Lower leg skin (tissue), 4 donors: ENCODE measurements around the gene CLEC18A. TPM values are rescaled to one million over a fixed set of nuclear protein-coding genes. Genes with fewer than 3 reads are reported as not detected.
A peak's percentile ranks its signal among the peaks of the same experiment; 100 is the strongest.

Experiments
- DNase-seq, 2 donors: peaks; one replicate each; pipeline ENCODE4 v3.0.0-alpha.2; 2019; ENCODE audit warnings: low spot score in 2 of 2
- H3K4me3 ChIP-seq: fragments of 200-600 bp; sonication (generic); 2 replicates; pipeline ENCODE4 v1.5.1; 2017; ENCODE audit warnings: mild to moderate bottlenecking, low read depth; ENCODE audit not compliant: poor library complexity, severe bottlenecking
- POLR2A ChIP-seq, 2 donors: fragments of 450-650 bp; IDR thresholded peaks; one replicate each; pipeline ENCODE4 v1.6.1; 2016 to 2017; ENCODE audit warnings: antibody characterized with exemption in 2 of 2, mild to moderate bottlenecking in 1 of 2, moderate library complexity in 1 of 2
- WGBS, 2 donors: methylation state at CpG; one replicate each; pipeline ENCODE4 v1.1.5; 2018; 5-methylcytosine and 5-hydroxymethylcytosine counted together
- intact Hi-C: fragments of 100-400 bp; cut with DNase I; formaldehyde crosslinking; loops from one replicate; pipeline ENCODE4 v1.15.0; 2023; ENCODE audit warnings: low total_unique reads
- total RNA-seq, 4 donors: library from RNA; depleted of rRNA; stranded (reverse); fragments of >200 nt; gene quantifications; one replicate each; pipeline ENCODE4 v1.1.0, GENCODE V29; 2016
- TF ChIP-seq, protein P1 (sequence below), 3 donors: fragments of 450-650 bp; IDR thresholded peaks; one replicate each; pipeline ENCODE4 v1.5.1; 2016; ENCODE audit warnings: antibody characterized with exemption in 3 of 3, mild to moderate bottlenecking in 3 of 3, moderate library complexity in 2 of 3

CLEC18A gene
- total RNA-seq, 4 donors from 2014 or later: 0.12 to 1.2 (median 0.39) TPM

DNA sequence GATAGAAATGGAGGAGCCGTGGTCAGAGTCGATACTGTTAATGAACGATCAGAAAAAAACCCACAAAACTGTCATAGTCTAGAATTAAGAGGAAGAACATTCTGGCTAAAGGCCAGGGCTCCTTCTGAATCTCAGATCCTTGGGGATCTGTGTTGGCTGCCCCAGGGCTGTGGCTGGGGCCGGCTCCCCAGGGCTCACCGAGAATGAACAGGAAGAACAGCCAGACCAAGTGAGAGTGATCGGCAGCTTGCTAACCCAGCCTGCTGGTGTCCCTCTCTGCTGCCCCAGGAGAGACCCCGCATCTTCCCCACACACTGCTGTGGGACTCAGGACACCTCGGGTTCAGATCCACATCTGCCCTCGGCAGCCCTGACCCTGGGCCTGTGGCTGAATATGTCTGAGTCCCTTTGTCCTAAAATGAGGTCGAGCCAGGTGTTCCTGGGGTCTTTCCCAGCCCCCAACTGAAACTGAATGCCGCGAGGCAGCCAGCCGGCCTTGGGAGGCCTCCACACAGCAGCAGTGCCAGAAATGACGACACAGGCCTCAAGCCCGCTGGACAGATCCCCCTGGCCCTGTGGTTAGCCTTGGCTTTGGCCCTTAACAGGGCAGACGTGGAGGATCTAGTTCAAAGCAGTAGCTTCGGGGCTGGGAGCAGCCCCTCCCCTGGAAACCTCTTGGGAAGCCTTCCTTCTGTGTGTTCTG lies 23.9 kb upstream of the CLEC18A start:
- intact Hi-C loops: no loop called here
- WGBS, 2 donors: 44 to 47% methylated on average over 11 to 17 of the region's 17 CpGs
- no peak for DNase-seq
- H3K4me3 ChIP-seq: no peak overlapping the region
- TF ChIP-seq, protein P1, sequence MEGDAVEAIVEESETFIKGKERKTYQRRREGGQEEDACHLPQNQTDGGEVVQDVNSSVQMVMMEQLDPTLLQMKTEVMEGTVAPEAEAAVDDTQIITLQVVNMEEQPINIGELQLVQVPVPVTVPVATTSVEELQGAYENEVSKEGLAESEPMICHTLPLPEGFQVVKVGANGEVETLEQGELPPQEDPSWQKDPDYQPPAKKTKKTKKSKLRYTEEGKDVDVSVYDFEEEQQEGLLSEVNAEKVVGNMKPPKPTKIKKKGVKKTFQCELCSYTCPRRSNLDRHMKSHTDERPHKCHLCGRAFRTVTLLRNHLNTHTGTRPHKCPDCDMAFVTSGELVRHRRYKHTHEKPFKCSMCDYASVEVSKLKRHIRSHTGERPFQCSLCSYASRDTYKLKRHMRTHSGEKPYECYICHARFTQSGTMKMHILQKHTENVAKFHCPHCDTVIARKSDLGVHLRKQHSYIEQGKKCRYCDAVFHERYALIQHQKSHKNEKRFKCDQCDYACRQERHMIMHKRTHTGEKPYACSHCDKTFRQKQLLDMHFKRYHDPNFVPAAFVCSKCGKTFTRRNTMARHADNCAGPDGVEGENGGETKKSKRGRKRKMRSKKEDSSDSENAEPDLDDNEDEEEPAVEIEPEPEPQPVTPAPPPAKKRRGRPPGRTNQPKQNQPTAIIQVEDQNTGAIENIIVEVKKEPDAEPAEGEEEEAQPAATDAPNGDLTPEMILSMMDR (IDR thresholded peaks at IDR 0.05): no peak
- no peak for TF ChIP-seq POLR2A (IDR thresholded peaks at IDR 0.05)

DNA sequence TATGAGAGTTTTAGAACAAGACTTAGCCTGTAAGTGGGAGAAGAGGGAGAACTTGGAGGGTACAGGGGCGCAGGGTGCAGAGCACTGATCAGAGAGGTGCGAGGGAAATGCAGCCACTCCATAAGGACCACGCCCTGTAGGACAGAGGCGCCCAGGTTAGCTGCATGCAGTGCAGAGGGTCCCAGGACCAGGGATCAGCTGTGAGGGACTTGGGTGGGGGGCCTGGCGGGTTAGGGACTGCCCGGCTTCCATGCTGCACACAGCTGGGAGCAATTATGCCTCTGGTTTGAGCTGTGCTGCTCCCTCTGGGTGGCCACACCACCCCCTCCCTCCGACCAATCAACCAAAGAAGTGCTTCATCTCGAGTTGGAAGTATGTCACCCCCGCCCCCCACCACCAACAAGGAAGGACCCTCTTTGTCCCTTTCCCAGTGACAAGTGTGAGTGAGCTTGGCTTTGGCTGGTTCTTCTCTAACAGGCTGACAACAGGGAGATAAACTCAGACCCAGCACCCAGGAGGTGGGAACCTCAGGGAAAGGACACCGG lies 22.2 kb upstream of the CLEC18A start:
- no peak for TF ChIP-seq POLR2A (IDR thresholded peaks at IDR 0.05)
- TF ChIP-seq, protein P1 (IDR thresholded peaks at IDR 0.05): no peak
- WGBS, 2 donors: 81 to 86% methylated on average over 10 of the region's 10 CpGs
- no peak for DNase-seq
- intact Hi-C loops: no loop called here
- no peak overlapping the region for H3K4me3 ChIP-seq

DNA sequence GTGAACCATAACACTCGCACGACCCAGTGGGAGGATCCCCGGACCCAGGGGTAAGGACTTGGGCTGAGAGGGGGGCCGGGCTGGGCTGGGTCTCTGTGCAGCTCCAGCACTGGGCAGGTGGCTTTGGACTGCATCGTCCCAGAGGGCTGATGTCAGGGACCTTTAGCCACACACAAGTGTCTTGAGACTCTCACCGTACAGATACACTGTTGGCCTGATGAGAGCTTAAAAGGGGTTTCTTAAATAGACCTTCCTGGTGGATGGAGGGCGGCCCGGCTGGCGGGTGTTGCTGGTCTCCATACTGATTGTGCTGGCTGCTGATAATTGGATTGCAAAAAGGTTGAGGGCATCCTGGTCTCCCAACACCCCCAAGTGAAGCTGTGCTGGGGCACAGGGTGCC lies 21.7 kb upstream of the CLEC18A start:
- intact Hi-C loops: no loop called here
- TF ChIP-seq, protein P1 (IDR thresholded peaks at IDR 0.05): no peak
- no peak for TF ChIP-seq POLR2A (IDR thresholded peaks at IDR 0.05)
- DNase-seq: no peak
- WGBS, 2 donors: 87% methylated on average over 9 of the region's 9 CpGs
- H3K4me3 ChIP-seq: no peak overlapping the region

DNA sequence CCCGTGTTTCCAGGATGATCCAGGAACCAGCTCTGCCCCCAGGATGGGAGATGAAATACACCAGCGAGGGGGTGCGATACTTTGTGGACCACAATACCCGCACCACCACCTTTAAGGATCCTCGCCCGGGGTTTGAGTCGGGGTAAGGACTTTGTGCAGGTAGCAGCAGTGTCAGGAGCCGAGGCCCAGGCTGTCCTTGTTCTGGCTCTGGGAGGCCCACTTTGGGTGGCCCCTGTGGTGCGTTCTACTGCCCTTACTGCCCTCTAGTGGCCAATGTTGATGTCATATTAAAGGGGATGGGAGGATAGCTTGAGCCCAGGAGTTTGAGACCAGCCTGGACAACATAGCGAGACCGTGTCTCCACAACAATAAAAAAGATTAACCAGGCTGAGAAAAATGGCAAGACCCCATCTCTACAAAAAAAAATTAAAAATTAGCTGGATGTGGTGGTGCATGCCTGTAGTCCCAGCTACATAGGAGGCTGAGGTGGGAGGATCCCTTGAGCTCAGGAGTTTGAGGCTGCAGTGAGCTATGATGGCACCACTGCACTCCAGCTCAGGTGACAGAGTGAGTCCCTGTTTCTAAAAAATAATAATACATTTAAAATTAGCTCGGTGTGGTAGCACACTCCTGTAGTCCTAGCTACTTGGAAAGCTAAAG lies 20.9 kb upstream of the CLEC18A start:
- TF ChIP-seq, protein P1 (IDR thresholded peaks at IDR 0.05): peak in 1 of 3 donors; percentile 35
- no peak for TF ChIP-seq POLR2A (IDR thresholded peaks at IDR 0.05)
- DNase-seq: no peak
- no peak overlapping the region for H3K4me3 ChIP-seq
- 69 to 76% methylated on average over 12 of the region's 12 CpGs for WGBS, 2 donors
- intact Hi-C loops: loop anchor here (10.0 kb wide), 1 partner anchor 125 kb away; no protein-coding TSS in a partner anchor

DNA sequence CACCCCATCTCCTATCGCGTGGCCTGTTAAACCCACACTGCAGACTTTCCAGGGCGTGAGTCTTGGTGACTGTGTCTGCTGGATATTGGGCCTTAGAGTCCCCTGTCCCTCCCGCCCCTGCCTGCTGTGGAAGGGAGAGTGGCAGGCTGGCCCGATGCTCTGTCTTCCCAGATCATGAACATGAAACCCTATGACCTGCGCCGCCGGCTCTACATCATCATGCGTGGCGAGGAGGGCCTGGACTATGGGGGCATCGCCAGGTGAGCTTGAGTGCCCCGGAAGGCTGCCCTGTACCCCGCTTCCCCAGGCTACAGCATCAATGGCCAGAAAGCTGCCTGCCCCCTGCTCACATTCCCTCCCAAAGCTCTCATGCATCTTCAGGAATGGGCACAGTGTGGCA lies 19.5 kb upstream of the CLEC18A start:
- DNase-seq: no peak
- TF ChIP-seq POLR2A (IDR thresholded peaks at IDR 0.05): no peak
- TF ChIP-seq, protein P1 (IDR thresholded peaks at IDR 0.05): no peak
- WGBS, 2 donors: 91 to 95% methylated on average over 13 of the region's 13 CpGs
- intact Hi-C loops: loop anchor here (10.0 kb wide), 1 partner anchor 127 kb away; no protein-coding TSS in a partner anchor
- no peak overlapping the region for H3K4me3 ChIP-seq
